Measurements from ENCODE around the gene COX4I2. TPM values are rescaled to one million over a fixed set of nuclear protein-coding genes. Genes with fewer than 3 reads are reported as not detected.

Gene COX4I2
- not detected for total RNA-seq

- no peak for DNase-seq
- no peaks in the 10 kb centered on the region for H3K9me3 ChIP-seq
- no peaks in the 10 kb centered on the region for H3K36me3 ChIP-seq
- peaks cover 15% of the 10 kb centered on the region for H3K27me3 ChIP-seq
- no peak within 1 kb of the TSS for H3K27ac ChIP-seq
- in situ Hi-C loops (cut with MboI; ENCODE audit: low pct_ligation_motif_present in 1 of 4, low pct_unique_long_range_greater_than_20kb in 1 of 4, low sequenced_read_pairs in 3 of 4) (no loop called here), intact Hi-C loops (cut with DNase I; ENCODE audit: low total_unique reads) (no loop called here)
- 66% methylated on average over 34 of the region's 34 CpGs; no CpG with 5 or more reads in 1 of the 2 donors for WGBS, 2 donors (ENCODE audit: low coverage in 1 of 2)
- no peak for TF ChIP-seq EP300 (IDR thresholded peaks at IDR 0.05; ENCODE audit: low read depth)
- TF ChIP-seq CTCF (IDR thresholded peaks at IDR 0.05) = no peak
- TF ChIP-seq POLR2AphosphoS5 (IDR thresholded peaks at IDR 0.05) = no peak
- no peak for TF ChIP-seq POLR2A (IDR thresholded peaks at IDR 0.05)
- no peak within 1 kb of the TSS for H3K4me3 ChIP-seq
- H3K4me1 ChIP-seq = no peaks in the 10 kb centered on the region
Observed at GRCh38 chr20:31637660-31638059, at the start of gene COX4I2. TSS of gene COX4I2 (plus strand) at chr20:31637912. CDS start at chr20:31639018, 1,106 bp downstream.

GRCh38 chr20:31590717-31591225 lies 46.9 kb upstream of the COX4I2 start:
- Histone ChIP-seq H3K27ac (no peak overlapping the region), H3K36me3 (no peaks in the 10 kb centered on the region), H3K4me3 (no peak overlapping the region), H3K9me3 (no peaks in the 10 kb centered on the region), H3K4me1 (peaks cover 10 to 45% (median 35%) of the 10 kb centered on the region in 4 donors), H3K27me3 (peaks cover 8% of the 10 kb centered on the region)
- intact Hi-C loops (cut with DNase I; ENCODE audit: low total_unique reads) = no loop called here
- DNase-seq = no peak
- TF ChIP-seq CTCF (IDR thresholded peaks at IDR 0.05) = no peak
- TF ChIP-seq POLR2A (IDR thresholded peaks at IDR 0.05) = no peak
- TF ChIP-seq POLR2AphosphoS5 (IDR thresholded peaks at IDR 0.05) = no peak
- no peak for TF ChIP-seq EP300 (IDR thresholded peaks at IDR 0.05; ENCODE audit: low read depth)
- in situ Hi-C loops (cut with MboI; ENCODE audit: low pct_ligation_motif_present in 1 of 4, low pct_unique_long_range_greater_than_20kb in 1 of 4, low sequenced_read_pairs in 3 of 4) = no loop called here
- 70 to 89% methylated on average over 2 to 7 of the region's 7 CpGs for WGBS, 2 donors (ENCODE audit: low coverage in 1 of 2)

GRCh38 chr20:31593221-31594001 lies 44.3 kb upstream of the COX4I2 start:
- in situ Hi-C loops (cut with MboI; ENCODE audit: low pct_ligation_motif_present in 1 of 4, low pct_unique_long_range_greater_than_20kb in 1 of 4, low sequenced_read_pairs in 3 of 4) (no loop called here), intact Hi-C loops (cut with DNase I; ENCODE audit: low total_unique reads) (no loop called here)
- Histone ChIP-seq H3K36me3 (no peaks in the 10 kb centered on the region), H3K9me3 (no peaks in the 10 kb centered on the region), H3K4me1 (peaks cover 18 to 45% (median 39%) of the 10 kb centered on the region in 4 donors), H3K4me3 (no peak overlapping the region), H3K27ac (peak overlapping the region; percentile 80 to 86 (median 85)), H3K27me3 (no peaks in the 10 kb centered on the region)
- WGBS, 2 donors (ENCODE audit: low coverage in 1 of 2) = 45 to 49% methylated on average over 4 to 11 of the region's 11 CpGs
- peak; percentile 63 for TF ChIP-seq POLR2A (IDR thresholded peaks at IDR 0.05)
- peak in 1 of 5 experiments; percentile 12 for TF ChIP-seq CTCF (IDR thresholded peaks at IDR 0.05)
- TF ChIP-seq POLR2AphosphoS5 (IDR thresholded peaks at IDR 0.05) = peak in 2 of 3 donors; percentile 22 to 63
- peak; percentile 40 for TF ChIP-seq EP300 (IDR thresholded peaks at IDR 0.05; ENCODE audit: low read depth)
- DNase-seq = peak; percentile 94

GRCh38 chr20:31594002-31594557 lies 43.6 kb upstream of the COX4I2 start:
- H3K27ac ChIP-seq = peak overlapping the region; percentile 80 to 86 (median 85)
- in situ Hi-C loops (cut with MboI; ENCODE audit: low pct_ligation_motif_present in 1 of 4, low pct_unique_long_range_greater_than_20kb in 1 of 4, low sequenced_read_pairs in 3 of 4) = no loop called here
- peaks cover 18 to 45% (median 39%) of the 10 kb centered on the region in 4 donors for H3K4me1 ChIP-seq
- no peaks in the 10 kb centered on the region for H3K36me3 ChIP-seq
- no peaks in the 10 kb centered on the region for H3K27me3 ChIP-seq
- H3K4me3 ChIP-seq = no peak overlapping the region
- DNase-seq = no peak
- intact Hi-C loops (cut with DNase I; ENCODE audit: low total_unique reads) = no loop called here
- 78% methylated on average over 13 of the region's 13 CpGs; no CpG with 5 or more reads in 1 of the 2 donors for WGBS, 2 donors (ENCODE audit: low coverage in 1 of 2)
- no peaks in the 10 kb centered on the region for H3K9me3 ChIP-seq
- TF ChIP-seq POLR2A (IDR thresholded peaks at IDR 0.05) (peak; percentile 11), CTCF (IDR thresholded peaks at IDR 0.05) (no peak), POLR2AphosphoS5 (IDR thresholded peaks at IDR 0.05) (no peak), EP300 (IDR thresholded peaks at IDR 0.05; ENCODE audit: low read depth) (no peak)

Data from transverse colon (tissue), 4 donors.